Measurements from ENCODE around the gene COL4A6. TPM values are rescaled to one million over a fixed set of nuclear protein-coding genes. Genes with fewer than 3 reads are reported as not detected.
"Not testable (repeated sequence)": the region's sequence is repeated elsewhere in the genome, so short reads cannot be mapped to it uniquely, and the experiment has no call there.

The COL4A6 gene
- total RNA-seq, 1 experiment from 2014 or later: 23.7 TPM

GRCh38 chrX:108435261-108435660 lies 3.0 kb downstream of the COL4A6 start:
- Histone ChIP-seq H3K27me3 (ENCODE audit: control insufficient read depth, insufficient read depth, low read length) (peaks cover 7% of the 10 kb centered on the region), H3K36me3 (replicated peaks; ENCODE audit: control insufficient read depth, insufficient read depth, low read length) (no peaks in the 10 kb centered on the region), H3K4me3 (ENCODE audit: insufficient read depth, low read depth, low read length) (no peak overlapping the region)
- no peak for DNase-seq

GRCh38 chrX:108426262-108426661 lies 12.0 kb downstream of the COL4A6 start:
- H3K4me3 ChIP-seq (ENCODE audit: insufficient read depth, low read depth, low read length): no peak overlapping the region
- peak; percentile 8 for DNase-seq

GRCh38 chrX:108420481-108420880 lies 17.7 kb downstream of the COL4A6 start:
- H3K36me3 ChIP-seq (replicated peaks; ENCODE audit: control insufficient read depth, insufficient read depth, low read length): no peaks in the 10 kb centered on the region
- no peak for DNase-seq
- H3K4me3 ChIP-seq (ENCODE audit: insufficient read depth, low read depth, low read length): no peak overlapping the region
- H3K27me3 ChIP-seq (ENCODE audit: control insufficient read depth, insufficient read depth, low read length): no peaks in the 10 kb centered on the region

More at GRCh38 chrX:108426262-108426661, 12.0 kb downstream of the COL4A6 start:
- Histone ChIP-seq H3K27me3 (ENCODE audit: control insufficient read depth, insufficient read depth, low read length) (no peaks in the 10 kb centered on the region; the same call in 1 of the 2 replicates), H3K36me3 (replicated peaks; ENCODE audit: control insufficient read depth, insufficient read depth, low read length) (no peaks in the 10 kb centered on the region)

- no peaks in the 10 kb centered on the region for H3K36me3 ChIP-seq (replicated peaks; ENCODE audit: control insufficient read depth, insufficient read depth, low read length)
- DNase-seq: no peak
- no peak overlapping the region for H3K4me3 ChIP-seq (ENCODE audit: insufficient read depth, low read depth, low read length)
- H3K27me3 ChIP-seq (ENCODE audit: control insufficient read depth, insufficient read depth, low read length): no peaks in the 10 kb centered on the region
Observed at GRCh38 chrX:108419401-108419800, 18.8 kb downstream of the COL4A6 start.

DNA sequence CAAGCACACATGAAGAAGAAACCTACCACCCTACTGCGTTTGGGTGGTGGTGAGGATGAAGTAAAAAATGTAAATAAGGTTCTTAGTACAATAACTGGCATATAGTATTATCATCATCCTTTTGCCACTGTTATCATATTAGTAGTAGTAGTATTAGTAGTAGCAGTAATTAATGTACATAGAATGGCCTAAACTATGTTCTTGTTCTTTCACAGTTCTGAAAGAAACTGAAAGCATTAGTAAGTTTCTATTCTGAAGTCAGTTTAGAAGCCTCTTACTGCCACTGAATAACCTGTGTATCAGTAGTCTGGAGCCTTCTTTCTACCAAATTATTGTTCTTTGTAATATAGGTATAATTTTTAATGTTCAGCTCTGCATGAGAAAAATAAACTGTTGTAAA lies 21.0 kb downstream of the COL4A6 start:
- Histone ChIP-seq H3K36me3 (replicated peaks; ENCODE audit: control insufficient read depth, insufficient read depth, low read length) (no peaks in the 10 kb centered on the region), H3K27me3 (ENCODE audit: control insufficient read depth, insufficient read depth, low read length) (no peaks in the 10 kb centered on the region), H3K4me3 (ENCODE audit: insufficient read depth, low read depth, low read length) (no peak overlapping the region)
- DNase-seq: no peak

GRCh38 chrX:108415891-108416290 lies 22.3 kb downstream of the COL4A6 start:
- Histone ChIP-seq H3K27me3 (ENCODE audit: control insufficient read depth, insufficient read depth, low read length) (no peaks in the 10 kb centered on the region), H3K36me3 (replicated peaks; ENCODE audit: control insufficient read depth, insufficient read depth, low read length) (no peaks in the 10 kb centered on the region), H3K4me3 (ENCODE audit: insufficient read depth, low read depth, low read length) (no peak overlapping the region)
- DNase-seq: no peak

GRCh38 chrX:108415146-108415545 lies 23.1 kb downstream of the COL4A6 start:
- DNase-seq: no peak
- H3K27me3 ChIP-seq (ENCODE audit: control insufficient read depth, insufficient read depth, low read length): no peaks in the 10 kb centered on the region
- H3K36me3 ChIP-seq (replicated peaks; ENCODE audit: control insufficient read depth, insufficient read depth, low read length): no peaks in the 10 kb centered on the region
- no peak overlapping the region for H3K4me3 ChIP-seq (ENCODE audit: insufficient read depth, low read depth, low read length)

DNA sequence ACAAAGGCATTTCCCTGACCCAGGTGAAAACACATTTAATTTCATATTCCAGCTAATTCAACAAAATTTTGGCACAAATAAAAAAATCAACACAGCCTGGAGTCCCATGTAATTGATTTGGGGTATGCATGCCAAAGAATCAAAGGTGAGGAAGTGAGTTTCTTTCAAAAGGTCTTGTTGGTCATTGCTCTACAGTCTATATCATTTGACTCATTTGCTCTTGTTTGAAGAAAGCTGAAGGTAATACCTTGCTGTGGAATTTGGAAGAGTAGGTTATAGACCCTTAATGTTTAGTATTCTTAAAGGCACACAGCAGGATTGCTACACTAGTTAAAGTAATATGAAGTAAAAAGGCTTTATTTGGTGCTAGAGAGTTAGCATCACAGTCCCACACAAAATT lies 25.4 kb downstream of the COL4A6 start:
- no peak for DNase-seq
- H3K36me3 ChIP-seq (replicated peaks; ENCODE audit: control insufficient read depth, insufficient read depth, low read length): no peaks in the 10 kb centered on the region
- no peak overlapping the region for H3K4me3 ChIP-seq (ENCODE audit: insufficient read depth, low read depth, low read length)
- no peaks in the 10 kb centered on the region for H3K27me3 ChIP-seq (ENCODE audit: control insufficient read depth, insufficient read depth, low read length)

DNA sequence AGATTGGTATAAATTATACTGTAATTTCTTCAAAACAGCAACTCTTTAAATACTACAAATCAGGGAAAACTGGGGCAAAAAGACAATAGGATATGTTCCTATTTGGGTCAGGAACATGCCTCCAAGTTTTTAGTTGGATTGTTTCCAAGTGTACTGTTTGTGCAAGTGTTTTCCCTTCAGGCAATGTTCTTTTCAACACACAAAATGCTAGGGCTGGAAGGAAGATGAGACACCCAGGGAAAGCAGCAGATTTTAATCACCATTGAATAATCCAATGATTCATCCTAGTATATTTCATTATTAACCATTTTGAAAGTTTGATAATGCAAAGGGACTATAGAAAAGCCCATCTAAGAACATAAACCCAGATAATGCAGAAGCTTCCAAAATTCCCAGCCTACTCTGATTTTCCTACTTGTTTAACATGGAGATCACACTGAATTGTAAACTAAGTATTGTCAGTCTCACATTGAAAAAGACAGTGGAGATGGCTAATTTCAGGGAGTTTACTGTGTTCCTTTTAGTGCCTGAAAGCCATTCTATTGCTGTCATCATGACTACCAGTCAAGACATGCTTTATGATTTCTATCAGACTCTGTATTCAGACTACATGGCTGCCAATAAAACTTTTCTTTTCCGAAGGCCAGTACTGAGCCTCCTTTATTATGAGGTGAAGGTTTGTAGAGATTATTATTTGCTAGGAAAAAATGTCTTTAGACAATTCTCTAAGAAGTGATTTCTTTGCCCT lies 38.6 kb downstream of the COL4A6 start:
- no peaks in the 10 kb centered on the region; the same call in 1 of the 2 replicates for H3K27me3 ChIP-seq (ENCODE audit: control insufficient read depth, insufficient read depth, low read length)
- DNase-seq: no peak
- no peak overlapping the region for H3K4me3 ChIP-seq (ENCODE audit: insufficient read depth, low read depth, low read length)
- H3K36me3 ChIP-seq (replicated peaks; ENCODE audit: control insufficient read depth, insufficient read depth, low read length): no peaks in the 10 kb centered on the region

DNA sequence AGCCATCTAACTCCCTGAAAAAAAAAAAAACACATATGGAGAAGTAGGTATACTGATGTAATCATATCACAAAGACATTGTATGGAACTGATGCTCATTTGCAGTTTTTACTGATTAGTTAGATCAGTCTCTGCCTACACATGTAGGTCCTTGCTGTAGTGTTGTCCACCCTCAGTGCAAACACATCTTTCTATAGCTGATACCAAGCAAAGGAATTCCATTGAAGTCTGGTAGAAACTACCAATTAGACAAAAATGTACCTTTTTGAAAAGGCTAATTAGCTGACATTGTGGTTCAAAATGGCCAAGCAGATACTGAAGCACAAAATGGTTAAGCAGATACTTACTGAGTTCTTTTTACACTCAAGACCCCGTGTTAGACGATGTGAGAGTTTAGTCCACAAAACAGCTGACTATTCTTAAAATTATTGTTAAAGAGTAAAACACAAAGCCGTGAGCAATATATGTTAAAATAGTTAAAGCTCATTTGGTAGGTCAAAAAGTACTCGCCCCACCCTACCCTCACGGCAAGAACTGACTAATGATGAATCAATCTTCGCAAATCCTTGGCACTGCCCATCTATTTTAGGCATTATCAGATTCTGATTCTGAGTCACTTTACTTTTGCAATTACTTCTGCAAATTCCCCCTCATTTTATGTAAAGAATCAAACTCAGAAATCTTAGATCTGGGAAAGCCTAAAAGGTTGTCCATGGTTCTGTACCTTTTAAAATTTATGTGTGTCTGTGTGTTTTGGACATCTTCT lies 40.4 kb downstream of the COL4A6 start:
- DNase-seq: no peak
- Histone ChIP-seq H3K27me3 (ENCODE audit: control insufficient read depth, insufficient read depth, low read length) (no peaks in the 10 kb centered on the region; the same call in 1 of the 2 replicates), H3K4me3 (ENCODE audit: insufficient read depth, low read depth, low read length) (no peak overlapping the region), H3K36me3 (replicated peaks; ENCODE audit: control insufficient read depth, insufficient read depth, low read length) (no peaks in the 10 kb centered on the region)

DNA sequence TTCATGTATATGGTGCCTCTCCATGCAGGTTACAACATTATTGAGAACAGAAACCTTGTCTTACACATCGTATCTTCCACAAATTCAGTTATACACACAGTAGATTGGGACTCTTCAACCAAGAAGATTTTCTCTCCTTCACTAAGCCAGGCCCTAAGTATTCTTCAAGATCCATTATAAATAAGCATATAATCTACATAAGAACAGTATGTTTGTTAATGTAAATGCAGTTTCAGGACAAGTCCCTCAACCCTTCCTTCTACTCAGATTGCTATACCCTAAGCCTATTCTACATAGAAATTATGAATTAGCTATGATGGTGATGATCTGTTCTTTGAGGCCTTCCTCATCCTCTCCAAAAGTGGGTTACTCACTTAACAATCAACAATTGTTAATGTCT lies 41.2 kb downstream of the COL4A6 start:
- DNase-seq: no peak
- no peaks in the 10 kb centered on the region; the same call in 1 of the 2 replicates for H3K27me3 ChIP-seq (ENCODE audit: control insufficient read depth, insufficient read depth, low read length)
- H3K4me3 ChIP-seq (ENCODE audit: insufficient read depth, low read depth, low read length): no peak overlapping the region
- H3K36me3 ChIP-seq (replicated peaks; ENCODE audit: control insufficient read depth, insufficient read depth, low read length): no peaks in the 10 kb centered on the region

GRCh38 chrX:108396188-108396891 lies 41.9 kb downstream of the COL4A6 start:
- Histone ChIP-seq H3K36me3 (replicated peaks; ENCODE audit: control insufficient read depth, insufficient read depth, low read length) (no peaks in the 10 kb centered on the region), H3K4me3 (ENCODE audit: insufficient read depth, low read depth, low read length) (no peak overlapping the region)
- peak; percentile 28 for DNase-seq

DNA sequence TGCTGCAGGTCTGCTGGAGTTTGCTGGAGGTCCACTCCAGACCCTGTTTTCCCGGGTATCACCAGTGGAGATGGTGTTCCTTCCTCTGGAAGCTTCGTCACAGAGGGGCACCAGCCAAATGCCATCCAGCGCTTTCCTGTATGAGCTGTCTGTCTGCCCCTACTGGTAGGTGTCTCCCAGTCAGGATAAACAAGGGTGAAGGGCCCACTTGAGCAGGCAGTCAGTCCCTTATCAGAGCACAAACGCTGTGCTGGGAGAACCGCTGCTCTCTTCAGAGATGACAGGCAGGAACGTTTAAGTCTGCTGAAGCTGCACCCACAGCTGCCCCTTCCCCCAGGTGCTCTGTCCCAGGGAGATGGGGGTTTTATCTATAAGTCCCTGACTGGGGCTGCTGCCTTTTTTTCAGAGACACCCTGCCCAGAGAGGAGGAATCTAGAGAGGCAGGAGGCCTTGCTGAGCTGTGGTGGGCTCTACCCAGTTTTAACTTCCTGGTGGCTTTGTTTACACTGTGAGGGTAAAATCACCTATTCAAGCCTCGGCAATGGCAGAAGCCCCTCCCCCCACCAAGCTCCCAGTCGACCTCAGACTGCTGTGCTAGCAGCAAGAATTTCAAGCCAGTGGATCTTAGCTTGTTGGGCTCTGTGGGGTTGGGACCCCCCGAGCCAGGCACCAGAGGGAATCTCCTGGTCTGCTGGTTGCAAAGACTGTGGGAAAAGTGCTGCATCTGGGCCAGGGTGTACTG lies 47.1 kb downstream of the COL4A6 start:
- H3K27me3 ChIP-seq (ENCODE audit: control insufficient read depth, insufficient read depth, low read length); H3K4me3 ChIP-seq (ENCODE audit: insufficient read depth, low read depth, low read length); H3K36me3 ChIP-seq (replicated peaks; ENCODE audit: control insufficient read depth, insufficient read depth, low read length); DNase-seq: not testable (repeated sequence)

More at GRCh38 chrX:108396188-108396891, 41.9 kb downstream of the COL4A6 start:
- no peaks in the 10 kb centered on the region; the same call in 1 of the 2 replicates for H3K27me3 ChIP-seq (ENCODE audit: control insufficient read depth, insufficient read depth, low read length)

DNA sequence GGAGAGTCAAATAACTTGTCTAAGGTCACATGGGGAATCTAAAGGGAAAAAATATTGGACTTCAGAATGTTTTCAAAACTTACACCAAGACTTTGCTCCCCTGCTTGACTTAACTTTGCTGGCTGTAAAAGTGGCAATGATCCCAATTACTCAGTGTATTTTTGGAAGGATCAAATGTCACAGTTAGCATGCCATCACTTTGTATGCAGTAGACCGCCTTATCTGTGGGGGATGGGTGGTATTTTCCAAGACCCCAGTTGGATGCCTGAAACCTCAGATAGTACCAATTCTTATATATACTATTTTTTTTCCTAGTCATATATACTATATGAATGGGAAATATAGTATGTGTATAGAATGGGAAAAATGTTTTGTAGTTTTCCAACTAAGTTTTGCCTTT lies 53.4 kb downstream of the COL4A6 start:
- no peaks in the 10 kb centered on the region for H3K27me3 ChIP-seq (ENCODE audit: control insufficient read depth, insufficient read depth, low read length)
- H3K4me3 ChIP-seq (ENCODE audit: insufficient read depth, low read depth, low read length): no peak overlapping the region
- no peaks in the 10 kb centered on the region for H3K36me3 ChIP-seq (replicated peaks; ENCODE audit: control insufficient read depth, insufficient read depth, low read length)
- DNase-seq: no peak

All from H7 (cell line).